Heart left ventricle (tissue), 16 donors: ENCODE data around the gene MAP3K20. TPM values are rescaled to one million over a fixed set of nuclear protein-coding genes. Genes with fewer than 3 reads are reported as not detected.

Experiments used
- ATAC-seq, 4 donors: fragments of 200-7000 bp; cut with Tn5 transposase; one replicate each; pipeline ENCODE4 v1.9.1; 2020 to 2022; ENCODE audit warnings: moderate library complexity in 4 of 4, mild to moderate bottlenecking in 3 of 4, moderate number of reproducible peaks in 1 of 4
- DNase-seq, 5 donors: peaks; one replicate each; pipeline ENCODE4 v3.0.0-alpha.2; 2020
- H3K27ac ChIP-seq, 12 donors: fragments of 200-600 bp; sonication (generic) in 4 of 12; one replicate each; pipeline versions ENCODE4 v1.5.0 to v1.8.0; 2016 to 2022; ENCODE audit warnings: mild to moderate bottlenecking in 2 of 12
- H3K27me3 ChIP-seq, 9 donors: fragments of 200-600 bp; sonication (generic) in 2 of 9; one replicate each; pipeline versions ENCODE4 v1.5.1 to v1.8.0; 2016 to 2022; ENCODE audit warnings: mild to moderate bottlenecking in 3 of 9
- H3K36me3 ChIP-seq, 9 donors: fragments of 200-600 bp; sonication (generic) in 2 of 9; one replicate each; pipeline versions ENCODE4 v1.5.0 to v1.8.0; 2018 to 2022; ENCODE audit warnings: mild to moderate bottlenecking in 2 of 9
- H3K4me1 ChIP-seq, 12 donors: fragments of 200-600 bp; sonication (generic) in 4 of 12; one replicate each; pipeline versions ENCODE4 v1.5.0 to v1.8.0; 2016 to 2022; ENCODE audit warnings: mild to moderate bottlenecking in 3 of 12
- H3K4me3 ChIP-seq, 12 donors: fragments of 200-600 bp; sonication (generic) in 4 of 12; one replicate each; pipeline versions ENCODE4 v1.5.0 to v1.8.0; 2017 to 2022; ENCODE audit warnings: mild to moderate bottlenecking in 9 of 12, moderate library complexity in 4 of 12
- H3K9me3 ChIP-seq, 12 donors: fragments of 200-600 bp; sonication (generic) in 4 of 12; one replicate each; pipeline versions ENCODE4 v1.5.0 to v1.8.0; 2016 to 2022; ENCODE audit warnings: mild to moderate bottlenecking in 1 of 12
- POLR2A ChIP-seq, 2 donors: fragments of 450-650 bp; IDR thresholded peaks; one replicate each; pipeline ENCODE4 v1.6.1; 2017; ENCODE audit warnings: antibody characterized with exemption in 2 of 2, mild to moderate bottlenecking in 2 of 2, moderate library complexity in 2 of 2
- WGBS, 4 donors: extraction: QIAGEN DNeasy Blood & Tissue Kit in 2 of 4; methylation state at CpG; one replicate each; pipeline versions ENCODE4 v1.1.5 to v1.1.7; 2013 to 2018; 5-methylcytosine and 5-hydroxymethylcytosine counted together
- intact Hi-C, 10 donors: fragments of 100-400 bp; cut with DNase I; formaldehyde crosslinking; loops; one replicate each; pipeline versions ENCODE4 v1.11.1 to v1.14.2; 2022
- polyA plus RNA-seq, 2 donors: library from polyadenylated mRNA; stranded (reverse); fragments of 200-250 nt; gene quantifications; one replicate each; pipeline ENCODE4 v1.2.3, GENCODE V29; 2013
- total RNA-seq, 9 donors: library from RNA; depleted of rRNA in 2 of 9; stranded (reverse); fragments of >200 nt in 2 of 9; fragmentation: NEBNext Ultra II Directional in 3 of 9; extraction: Animal tissue kit (Norgen Biotek cat#: 25700) in 3 of 9; gene quantifications; one replicate each; pipeline versions ENCODE4 v1.1.0 to v1.2.4, GENCODE V29; 2016 to 2023
- TF ChIP-seq, protein P1 (sequence below), 12 donors: fragments of 200-600 bp; sonication (generic) in 4 of 12; IDR thresholded peaks; one replicate each; pipeline versions ENCODE4 v1.5.0 to v1.8.0; 2018 to 2022; ENCODE audit warnings: antibody characterized with exemption in 12 of 12, mild to moderate bottlenecking in 5 of 12
- donor health status: ischemic (EF 13 %, LVEDD 7.1; RV severe dilation, severe dysfunction).
- donor health status: healthy with polysubstance abuse.
- donor health status: DM: no; HTN: yes; CAD: no.
- donor health status: DM: no; HTN: no; CAD: no.
- donor health status: ischemic (EF 25% LVEDD 6.9; RV normal size, moderate dysfunction).
- donor health status: ischemic (EF 25% LVEDD 5.7; RV mildly dilated, moderate dysfunction).
- donor health status: healthy.
- donor health status: DM: yes; HTN: yes; CAD: no.
- donor health status: ischemic (EF 35%, LVEDD 5.7; RV mildly dilated, moderate dysfunction).
- donor health status: nonischemic (EF 11% LVEDD 7.7; RV severe dilation, severe dysfunction).
- donor health status: DM: yes; HTN: yes; CAD: no.
- donor health status: PGD.
- donor health status: ischemic (EF 29% LVEDD 5.4; RV normal size, mild dysfunction).
- donor health status: nonischemic (EF 23%, LVEDD 6.1; RV moderate dilation, normal function).

Gene MAP3K20
- total and polyA plus RNA-seq, 11 donors = 98.6 to 487 (median 355) TPM

DNA sequence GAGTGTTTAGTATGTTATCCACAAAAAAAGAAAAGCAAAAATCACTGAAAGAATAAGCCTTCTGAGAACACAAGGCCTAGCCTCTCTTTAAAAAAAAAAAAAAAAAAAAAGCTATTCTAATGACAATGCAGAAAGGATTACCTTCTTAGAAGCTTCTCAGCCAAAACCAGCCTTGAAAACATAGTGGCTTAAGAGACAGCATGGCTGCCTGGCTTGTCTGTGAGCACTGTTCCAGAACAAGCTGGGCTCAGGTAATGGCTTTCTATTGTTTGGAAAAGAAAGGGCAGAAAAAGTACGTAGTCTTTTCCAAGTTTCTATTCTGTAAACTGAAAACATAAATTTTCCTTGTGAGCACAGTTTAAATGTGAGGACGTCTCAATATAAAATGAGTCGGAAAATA is 119.5 kb downstream of the MAP3K20 start:
- H3K4me3 ChIP-seq = no peak overlapping the region
- peaks cover 0 to 42% (median 17%) of the 10 kb centered on the region in 9 donors for H3K36me3 ChIP-seq
- no peak for ATAC-seq
- intact Hi-C loops = loop anchor here in 1 of 10 donors (5.0 kb wide), 1 partner anchor 103 kb away; no protein-coding TSS in a partner anchor
- TF ChIP-seq POLR2A (IDR thresholded peaks at IDR 0.05) = no peak
- TF ChIP-seq, protein P1, sequence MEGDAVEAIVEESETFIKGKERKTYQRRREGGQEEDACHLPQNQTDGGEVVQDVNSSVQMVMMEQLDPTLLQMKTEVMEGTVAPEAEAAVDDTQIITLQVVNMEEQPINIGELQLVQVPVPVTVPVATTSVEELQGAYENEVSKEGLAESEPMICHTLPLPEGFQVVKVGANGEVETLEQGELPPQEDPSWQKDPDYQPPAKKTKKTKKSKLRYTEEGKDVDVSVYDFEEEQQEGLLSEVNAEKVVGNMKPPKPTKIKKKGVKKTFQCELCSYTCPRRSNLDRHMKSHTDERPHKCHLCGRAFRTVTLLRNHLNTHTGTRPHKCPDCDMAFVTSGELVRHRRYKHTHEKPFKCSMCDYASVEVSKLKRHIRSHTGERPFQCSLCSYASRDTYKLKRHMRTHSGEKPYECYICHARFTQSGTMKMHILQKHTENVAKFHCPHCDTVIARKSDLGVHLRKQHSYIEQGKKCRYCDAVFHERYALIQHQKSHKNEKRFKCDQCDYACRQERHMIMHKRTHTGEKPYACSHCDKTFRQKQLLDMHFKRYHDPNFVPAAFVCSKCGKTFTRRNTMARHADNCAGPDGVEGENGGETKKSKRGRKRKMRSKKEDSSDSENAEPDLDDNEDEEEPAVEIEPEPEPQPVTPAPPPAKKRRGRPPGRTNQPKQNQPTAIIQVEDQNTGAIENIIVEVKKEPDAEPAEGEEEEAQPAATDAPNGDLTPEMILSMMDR (IDR thresholded peaks at IDR 0.05) = no peak
- WGBS, 4 donors = 22 to 47% (median 37%) methylated on average over 3 of the region's 3 CpGs
- no peak for DNase-seq
- H3K9me3 ChIP-seq = no peaks in the 10 kb centered on the region
- H3K27ac ChIP-seq = peak overlapping the region; percentile 12 to 75 (median 58)
- H3K27me3 ChIP-seq = no peaks in the 10 kb centered on the region
- peaks cover 3 to 79% (median 52%) of the 10 kb centered on the region in 12 donors for H3K4me1 ChIP-seq

DNA sequence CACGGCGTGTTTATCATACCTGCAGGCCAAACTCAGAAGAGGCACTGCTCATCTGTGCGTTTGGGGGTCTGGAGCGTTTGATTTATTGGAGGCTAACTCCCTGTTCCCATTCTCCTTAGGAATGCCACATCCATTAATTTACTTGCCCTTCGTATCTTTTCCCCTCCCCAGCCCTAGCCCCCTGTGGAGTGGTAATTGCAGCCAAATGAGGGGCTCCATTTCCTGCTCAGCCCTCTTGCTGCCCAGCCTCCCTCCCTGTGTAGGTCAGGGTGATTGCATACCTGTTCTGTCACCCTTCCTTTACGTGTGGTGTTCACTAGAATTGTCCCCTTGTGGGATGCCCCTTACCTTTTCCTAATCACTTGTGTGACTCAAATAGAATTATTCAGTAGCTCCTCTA is 120.4 kb downstream of the MAP3K20 start:
- no peak for DNase-seq
- TF ChIP-seq, protein P1 (IDR thresholded peaks at IDR 0.05) = no peak
- TF ChIP-seq POLR2A (IDR thresholded peaks at IDR 0.05) = no peak
- H3K4me3 ChIP-seq = no peak overlapping the region
- intact Hi-C loops = loop anchor here in 1 of 10 donors (5.0 kb wide), 1 partner anchor 104 kb away; no protein-coding TSS in a partner anchor
- peaks cover 3 to 72% (median 47%) of the 10 kb centered on the region in 12 donors for H3K4me1 ChIP-seq
- H3K27me3 ChIP-seq = no peaks in the 10 kb centered on the region
- H3K27ac ChIP-seq = peak overlapping the region in 9 of 12 donors; percentile 13 to 75 (median 54)
- H3K9me3 ChIP-seq = no peaks in the 10 kb centered on the region
- WGBS, 4 donors = 90 to 92% (median 91%) methylated on average over 6 of the region's 6 CpGs
- ATAC-seq = peak in 1 of 4 donors; percentile 41
- peaks cover 0 to 44% (median 11%) of the 10 kb centered on the region in 9 donors for H3K36me3 ChIP-seq

DNA sequence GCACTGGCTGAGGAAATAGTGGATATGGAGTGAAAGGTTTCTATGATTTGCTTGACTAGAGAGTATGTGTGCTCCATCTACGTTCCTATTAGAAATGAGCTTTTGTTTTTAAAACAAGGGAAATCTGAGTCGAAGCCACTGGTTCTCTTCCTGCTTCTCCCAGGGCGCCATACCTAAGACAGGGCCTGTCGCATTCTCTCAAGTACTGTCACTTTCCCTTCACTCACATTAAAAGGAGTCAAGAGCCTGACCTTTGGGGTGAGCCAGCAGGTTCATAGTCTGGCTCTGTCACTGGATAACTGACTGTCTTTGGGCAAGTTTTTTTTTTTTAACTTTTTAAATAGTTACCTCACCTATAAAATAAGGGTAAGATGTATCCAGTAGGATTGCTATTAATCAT is 121.0 kb downstream of the MAP3K20 start:
- DNase-seq (no peak), ATAC-seq (peak in 2 of 4 donors; percentile 52 to 63)
- peaks cover 3 to 72% (median 43%) of the 10 kb centered on the region in 12 donors for H3K4me1 ChIP-seq
- peaks cover 0 to 43% (median 11%) of the 10 kb centered on the region in 9 donors for H3K36me3 ChIP-seq
- TF ChIP-seq, protein P1 (IDR thresholded peaks at IDR 0.05) = no peak
- intact Hi-C loops = loop anchor here in 1 of 10 donors (5.0 kb wide), 1 partner anchor 104 kb away; no protein-coding TSS in a partner anchor
- H3K27me3 ChIP-seq = no peaks in the 10 kb centered on the region
- WGBS, 4 donors = 64 to 75% (median 71%) methylated on average over 4 of the region's 4 CpGs
- H3K9me3 ChIP-seq = no peaks in the 10 kb centered on the region
- H3K27ac ChIP-seq = peak overlapping the region in 10 of 12 donors; percentile 6 to 75 (median 51)
- no peak overlapping the region for H3K4me3 ChIP-seq

DNA sequence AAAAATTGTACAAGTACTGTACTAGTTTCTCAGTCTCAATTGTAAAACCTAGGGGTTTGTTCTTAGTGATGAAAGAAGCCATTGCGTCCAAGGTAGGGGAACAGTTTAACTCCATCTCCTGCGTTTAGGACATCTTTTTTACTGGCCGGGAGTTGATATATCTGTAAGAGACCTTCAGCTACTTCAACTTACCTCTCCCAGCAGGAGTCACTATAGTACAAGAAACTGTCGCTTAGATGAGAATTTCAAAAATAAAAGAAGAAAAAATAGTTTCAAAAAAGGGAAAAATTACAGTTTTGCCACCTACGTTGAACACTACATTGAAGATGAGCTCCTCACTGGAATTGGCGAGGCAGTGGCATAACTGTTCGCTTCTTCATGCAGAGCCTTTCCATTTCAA is 122.7 kb downstream of the MAP3K20 start:
- Histone ChIP-seq H3K27ac (peak overlapping the region in 2 of 12 donors; percentile 21 to 42), H3K4me1 (peaks cover 3 to 66% (median 41%) of the 10 kb centered on the region in 12 donors)
- intact Hi-C loops = loop anchor here in 1 of 10 donors (5.0 kb wide), 1 partner anchor 106 kb away; no protein-coding TSS in a partner anchor

More for the DNA sequence above, 122.7 kb downstream of the MAP3K20 start:
- Histone ChIP-seq H3K27me3 (no peaks in the 10 kb centered on the region), H3K4me3 (no peak overlapping the region), H3K36me3 (peaks cover 0 to 35% (median 11%) of the 10 kb centered on the region in 9 donors), H3K9me3 (no peaks in the 10 kb centered on the region)
- ATAC-seq (no peak), DNase-seq (no peak)
- TF ChIP-seq POLR2A (IDR thresholded peaks at IDR 0.05) = no peak
- TF ChIP-seq, protein P1 (IDR thresholded peaks at IDR 0.05) = no peak
- WGBS, 4 donors = 96 to 98% (median 96%) methylated on average over 7 of the region's 7 CpGs
